Panc1 (cell line): Measurements from ENCODE around the gene TMEM97. TPM values are rescaled to one million over a fixed set of nuclear protein-coding genes. Genes with fewer than 3 reads are reported as not detected.

Experiments used
- ATAC-seq: fragments of 200-7000 bp; cut with Tn5 transposase; 2 replicates; pipeline ENCODE4 v1.9.1; 2020; ENCODE audit warnings: mild to moderate bottlenecking, moderate library complexity
- BruUV-seq: library from RNA; stranded (reverse); fragments of 400-500 nt; replicated peaks from 2 replicates; lab custom pipeline; 2021; lab: Mats Ljungman, UMichigan
- CTCF ChIA-PET: fragments of 300-600 bp; sonication (Branson Sonifier 250); formaldehyde crosslinking; loops from one replicate; lab custom pipeline; 2022; ENCODE audit warnings: antibody characterized with exemption; lab: Charles Lee
- POLR2A ChIA-PET: fragments of 300-600 bp; sonication (Branson Sonifier 250); formaldehyde crosslinking; loops from one replicate; lab custom pipeline; 2022; ENCODE audit warnings: antibody characterized with exemption; lab: Charles Lee
- DNase-seq: peaks from one replicate; pipeline ENCODE4 v3.0.0-alpha.2; 2010; ENCODE audit warnings: low read depth, low spot score
- H3K27ac ChIP-seq: 2 replicates; pipeline ENCODE4 v1.5.1; 2011; ENCODE audit warnings: mild to moderate bottlenecking, low read length, inconsistent platforms
- H3K27me3 ChIP-seq: fragments of 200-500 bp; sonication (Bioruptor generic); 2 replicates; pipeline ENCODE4 v1.6.0; 2014; ENCODE audit warnings: low read length, inconsistent platforms; ENCODE audit not compliant: control insufficient read depth, insufficient read depth
- H3K36me3 ChIP-seq: fragments of 200-500 bp; sonication (Bioruptor generic); 2 replicates; pipeline ENCODE4 v1.5.1; 2014; ENCODE audit warnings: inconsistent platforms, mild to moderate bottlenecking, low read length, moderate library complexity; ENCODE audit not compliant: control insufficient read depth, insufficient read depth
- H3K4me1 ChIP-seq: 2 replicates; pipeline ENCODE4 v1.5.1; 2011; ENCODE audit warnings: inconsistent platforms, mild to moderate bottlenecking, low read length, moderate library complexity; ENCODE audit not compliant: control insufficient read depth, insufficient read depth
- H3K4me3 ChIP-seq, 2 experiments: 2 replicates each; pipeline ENCODE4 v1.5.1; 2011 to 2012; ENCODE audit warnings: low read depth in 2 of 2, low read length in 2 of 2, mild to moderate bottlenecking in 2 of 2, inconsistent platforms in 1 of 2, moderate library complexity in 1 of 2
- H3K9me3 ChIP-seq: fragments of 200-500 bp; sonication (Bioruptor generic); 2 replicates; pipeline ENCODE4 v1.5.1; 2014; ENCODE audit warnings: low read depth, mild to moderate bottlenecking, inconsistent platforms, low read length, moderate library complexity; ENCODE audit not compliant: control insufficient read depth, insufficient read depth
- POLR2AphosphoS5 ChIP-seq: IDR thresholded peaks from 2 replicates; pipeline ENCODE4 v1.6.1; 2012; ENCODE audit warnings: mild to moderate bottlenecking, low read depth, low read length, moderate library complexity
- SIN3A ChIP-seq: IDR thresholded peaks from 2 replicates; pipeline ENCODE4 v1.6.1; 2012; ENCODE audit warnings: low read depth, mild to moderate bottlenecking, low read length, moderate library complexity, borderline replicate concordance; ENCODE audit not compliant: insufficient read depth
- TCF7L2 ChIP-seq: IDR thresholded peaks from 2 replicates; pipeline ENCODE4 v1.6.1; 2011; ENCODE audit warnings: mild to moderate bottlenecking, low read depth, low read length, inconsistent platforms
- in situ Hi-C: cut with HindIII; loops from 2 replicates; pipeline ENCODE4 v1.10.0; 2016; ENCODE audit warnings: low sequenced_read_pairs, low pct_unique_long_range_greater_than_20kb
- intact Hi-C: fragments of 100-400 bp; cut with micrococcal nuclease; formaldehyde crosslinking; loops from one replicate; pipeline ENCODE4 v1.10.0; 2022; ENCODE audit not compliant: unreplicated experiment
- total RNA-seq: library from RNA; stranded (reverse); gene quantifications from one replicate; pipeline ENCODE4 v1.2.1, GENCODE V29; 2021; ENCODE audit not compliant: unreplicated experiment
- TF ChIP-seq, protein P1 (sequence below), 2 experiments: IDR thresholded peaks; 2 replicates each; pipeline ENCODE4 v1.6.1; 2011 to 2012; ENCODE audit warnings: low read depth in 2 of 2, control low read depth in 1 of 2, low read length in 1 of 2, mild to moderate bottlenecking in 1 of 2, moderate library complexity in 1 of 2; ENCODE audit not compliant: insufficient read depth in 1 of 2
- TF ChIP-seq, protein P2 (sequence below): fragments of 450-650 bp; IDR thresholded peaks from 2 replicates; pipeline ENCODE4 v1.5.1; 2017; ENCODE audit warnings: mild to moderate bottlenecking

TMEM97 gene
- total RNA-seq, 1 experiment from 2014 or later: 78.7 TPM

DNA sequence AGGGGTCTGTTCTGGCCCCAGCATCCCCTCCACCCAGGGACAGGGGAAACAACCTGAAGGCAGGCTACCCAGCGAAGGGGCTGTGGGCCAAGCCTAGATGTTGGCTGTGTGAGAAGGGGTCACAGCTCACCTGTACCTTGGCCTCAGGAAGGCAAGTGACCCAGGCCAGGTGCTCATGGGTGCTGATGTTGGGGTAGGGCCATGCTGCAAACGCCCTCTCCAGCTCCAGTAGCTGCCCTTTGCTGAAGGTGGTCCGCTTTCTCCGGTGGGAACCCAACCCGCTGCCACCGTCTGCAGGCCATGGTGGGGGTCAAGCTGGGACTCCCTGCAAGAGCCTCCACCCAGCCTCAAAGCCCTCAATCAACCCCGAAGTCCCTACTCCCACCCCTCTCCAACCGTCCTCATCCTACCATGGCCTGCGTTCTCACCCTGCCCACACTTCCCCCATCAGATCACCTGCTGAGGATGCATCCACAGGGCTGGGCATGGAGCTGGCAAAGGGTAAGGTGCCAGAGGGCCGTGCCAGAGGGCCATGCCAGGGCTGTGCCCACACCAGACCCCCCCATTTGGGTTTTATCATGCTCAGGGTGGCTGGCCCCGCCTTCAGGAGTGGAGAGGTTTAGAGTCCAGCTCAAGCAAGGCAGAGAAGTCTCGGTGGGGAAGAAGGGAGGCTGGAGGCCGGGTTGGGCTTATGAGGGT lies 45.8 kb downstream of the TMEM97 start, which contains the start of gene SEBOX:
Gene SEBOX (minus strand): TSS at position 535 of the 699 bp plus-strand sequence. CDS start 48 bp downstream, at position 487.
- no peak within 1 kb of the TSS for H3K27ac ChIP-seq
- ATAC-seq: no peak
- H3K9me3 ChIP-seq: no peaks in the 10 kb centered on the region
- peaks cover 4% of the 10 kb centered on the region; the same call in 1 of the 2 replicates for H3K4me1 ChIP-seq
- in situ Hi-C loops: no loop called here
- intact Hi-C loops: no loop called here
- TF ChIP-seq POLR2AphosphoS5: no peak
- no peak for TF ChIP-seq TCF7L2
- TF ChIP-seq, protein P1, sequence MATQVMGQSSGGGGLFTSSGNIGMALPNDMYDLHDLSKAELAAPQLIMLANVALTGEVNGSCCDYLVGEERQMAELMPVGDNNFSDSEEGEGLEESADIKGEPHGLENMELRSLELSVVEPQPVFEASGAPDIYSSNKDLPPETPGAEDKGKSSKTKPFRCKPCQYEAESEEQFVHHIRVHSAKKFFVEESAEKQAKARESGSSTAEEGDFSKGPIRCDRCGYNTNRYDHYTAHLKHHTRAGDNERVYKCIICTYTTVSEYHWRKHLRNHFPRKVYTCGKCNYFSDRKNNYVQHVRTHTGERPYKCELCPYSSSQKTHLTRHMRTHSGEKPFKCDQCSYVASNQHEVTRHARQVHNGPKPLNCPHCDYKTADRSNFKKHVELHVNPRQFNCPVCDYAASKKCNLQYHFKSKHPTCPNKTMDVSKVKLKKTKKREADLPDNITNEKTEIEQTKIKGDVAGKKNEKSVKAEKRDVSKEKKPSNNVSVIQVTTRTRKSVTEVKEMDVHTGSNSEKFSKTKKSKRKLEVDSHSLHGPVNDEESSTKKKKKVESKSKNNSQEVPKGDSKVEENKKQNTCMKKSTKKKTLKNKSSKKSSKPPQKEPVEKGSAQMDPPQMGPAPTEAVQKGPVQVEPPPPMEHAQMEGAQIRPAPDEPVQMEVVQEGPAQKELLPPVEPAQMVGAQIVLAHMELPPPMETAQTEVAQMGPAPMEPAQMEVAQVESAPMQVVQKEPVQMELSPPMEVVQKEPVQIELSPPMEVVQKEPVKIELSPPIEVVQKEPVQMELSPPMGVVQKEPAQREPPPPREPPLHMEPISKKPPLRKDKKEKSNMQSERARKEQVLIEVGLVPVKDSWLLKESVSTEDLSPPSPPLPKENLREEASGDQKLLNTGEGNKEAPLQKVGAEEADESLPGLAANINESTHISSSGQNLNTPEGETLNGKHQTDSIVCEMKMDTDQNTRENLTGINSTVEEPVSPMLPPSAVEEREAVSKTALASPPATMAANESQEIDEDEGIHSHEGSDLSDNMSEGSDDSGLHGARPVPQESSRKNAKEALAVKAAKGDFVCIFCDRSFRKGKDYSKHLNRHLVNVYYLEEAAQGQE (IDR thresholded peaks at IDR 0.05; ENCODE audit: insufficient read depth in 1 of 2, low read depth in 2 of 2, low read length in 1 of 2): no peak
- TF ChIP-seq, protein P2, sequence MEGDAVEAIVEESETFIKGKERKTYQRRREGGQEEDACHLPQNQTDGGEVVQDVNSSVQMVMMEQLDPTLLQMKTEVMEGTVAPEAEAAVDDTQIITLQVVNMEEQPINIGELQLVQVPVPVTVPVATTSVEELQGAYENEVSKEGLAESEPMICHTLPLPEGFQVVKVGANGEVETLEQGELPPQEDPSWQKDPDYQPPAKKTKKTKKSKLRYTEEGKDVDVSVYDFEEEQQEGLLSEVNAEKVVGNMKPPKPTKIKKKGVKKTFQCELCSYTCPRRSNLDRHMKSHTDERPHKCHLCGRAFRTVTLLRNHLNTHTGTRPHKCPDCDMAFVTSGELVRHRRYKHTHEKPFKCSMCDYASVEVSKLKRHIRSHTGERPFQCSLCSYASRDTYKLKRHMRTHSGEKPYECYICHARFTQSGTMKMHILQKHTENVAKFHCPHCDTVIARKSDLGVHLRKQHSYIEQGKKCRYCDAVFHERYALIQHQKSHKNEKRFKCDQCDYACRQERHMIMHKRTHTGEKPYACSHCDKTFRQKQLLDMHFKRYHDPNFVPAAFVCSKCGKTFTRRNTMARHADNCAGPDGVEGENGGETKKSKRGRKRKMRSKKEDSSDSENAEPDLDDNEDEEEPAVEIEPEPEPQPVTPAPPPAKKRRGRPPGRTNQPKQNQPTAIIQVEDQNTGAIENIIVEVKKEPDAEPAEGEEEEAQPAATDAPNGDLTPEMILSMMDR: no peak
- no peak for TF ChIP-seq SIN3A
- no peak within 1 kb of the TSS for H3K4me3 ChIP-seq
- H3K36me3 ChIP-seq: peaks cover 4% of the 10 kb centered on the region
- no TSS peak for BruUV-seq
- CTCF ChIA-PET: no interaction called here
- DNase-seq: no peak
- POLR2A ChIA-PET: no interaction called here
- H3K27me3 ChIP-seq: no peaks in the 10 kb centered on the region

DNA sequence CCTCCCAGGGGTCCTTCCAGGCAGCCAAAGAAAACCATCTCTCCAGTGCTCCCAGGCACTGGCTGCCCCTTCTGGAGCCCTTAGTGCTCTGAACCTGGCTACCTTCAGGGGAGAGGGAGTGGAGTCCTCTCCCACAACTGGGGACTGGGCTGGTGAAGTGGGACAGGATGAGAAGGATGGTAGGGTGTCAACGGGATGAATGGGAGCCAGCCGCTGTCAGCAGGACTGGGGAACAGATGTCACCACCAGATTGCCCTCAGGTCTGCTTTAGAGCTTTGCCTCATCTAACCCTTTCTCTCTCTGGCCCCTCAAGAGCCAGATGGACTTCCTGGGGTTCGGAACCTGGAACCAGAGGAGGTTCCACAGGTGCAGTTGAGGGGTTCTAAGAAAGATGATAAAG lies 46.5 kb downstream of the TMEM97 start:
- DNase-seq (no peak), ATAC-seq (no peak)
- Histone ChIP-seq H3K27me3 (no peaks in the 10 kb centered on the region), H3K4me3 (no peak overlapping the region), H3K36me3 (peaks cover 2% of the 10 kb centered on the region), H3K27ac (no peak overlapping the region), H3K4me1 (peaks cover 10% of the 10 kb centered on the region), H3K9me3 (no peaks in the 10 kb centered on the region)
- ChIA-PET CTCF (no interaction called here), POLR2A (no interaction called here)
- in situ Hi-C loops (no loop called here), intact Hi-C loops (no loop called here)
- BruUV-seq: no TSS peak
- TF ChIP-seq, protein P2: no peak
- TF ChIP-seq POLR2AphosphoS5 (no peak), SIN3A (no peak), TCF7L2 (no peak)
- TF ChIP-seq, protein P1 (IDR thresholded peaks at IDR 0.05; ENCODE audit: insufficient read depth in 1 of 2, low read depth in 2 of 2, low read length in 1 of 2): no peak
